CD14-positive monocyte (primary cell): ENCODE measurements around the gene MUC12. TPM values are rescaled to one million over a fixed set of nuclear protein-coding genes. Genes with fewer than 3 reads are reported as not detected.
A peak's percentile ranks its signal among the peaks of the same experiment; 100 is the strongest.

Source experiments
- DNase-seq, 3 donors: peaks; one replicate each; pipeline ENCODE4 v3.0.0-alpha.2; 2011 to 2022
- H2AFZ ChIP-seq: 2 replicates; pipeline ENCODE4 v1.6.0; 2012; ENCODE audit warnings: mild to moderate bottlenecking, low read depth, low read length, inconsistent platforms; ENCODE audit not compliant: insufficient read depth, poor library complexity, severe bottlenecking
- H3K27ac ChIP-seq, 2 donors: 1 replicate in 1 of 2; 2 replicates in 1 of 2; pipeline ENCODE4 v1.5.1; 2012 to 2013; ENCODE audit warnings: low read length in 2 of 2, control low read depth in 1 of 2, inconsistent platforms in 1 of 2, low read depth in 1 of 2, mild to moderate bottlenecking in 1 of 2
- H3K27me3 ChIP-seq, 2 donors: one replicate each; pipeline versions ENCODE4 v1.6.0 to v1.6.1; 2011 to 2013; ENCODE audit warnings: low read length in 2 of 2; ENCODE audit not compliant: control insufficient read depth in 2 of 2, insufficient read depth in 2 of 2
- H3K36me3 ChIP-seq, 2 donors: replicated peaks in 1 of 2; 1 replicate in 1 of 2; 2 replicates in 1 of 2; pipeline versions ENCODE4 v1.5.1 to v1.6.1; 2012 to 2013; ENCODE audit warnings: low read length in 2 of 2, control low read depth in 1 of 2, inconsistent platforms in 1 of 2, mild to moderate bottlenecking in 1 of 2; ENCODE audit not compliant: insufficient read depth in 2 of 2, control insufficient read depth in 1 of 2
- H3K4me1 ChIP-seq, 2 donors: 1 replicate in 1 of 2; 2 replicates in 1 of 2; pipeline versions ENCODE4 v1.5.1 to v1.6.1; 2012 to 2013; ENCODE audit warnings: low read length in 2 of 2, control low read depth in 1 of 2, inconsistent platforms in 1 of 2, mild to moderate bottlenecking in 1 of 2, moderate library complexity in 1 of 2; ENCODE audit not compliant: insufficient read depth in 2 of 2, control insufficient read depth in 1 of 2
- H3K4me2 ChIP-seq: replicated peaks from 2 replicates; pipeline ENCODE3; 2012; ENCODE audit warnings: low read length, moderate library complexity, mild to moderate bottlenecking; ENCODE audit not compliant: poor library complexity, severe bottlenecking; ENCODE audit errors: extremely low read depth
- H3K4me3 ChIP-seq, 3 experiments: fragments of 200-600 bp in 1 of 3; sonication (generic) in 1 of 3; replicated peaks in 1 of 3; 1 replicate in 2 of 3; 2 replicates in 1 of 3; pipeline ENCODE4 v1.5.1; 2011 to 2013; ENCODE audit warnings: low read length in 3 of 3, mild to moderate bottlenecking in 3 of 3, control low read depth in 2 of 3, low read depth in 2 of 3, inconsistent platforms in 1 of 3, moderate library complexity in 1 of 3
- H3K79me2 ChIP-seq: 2 replicates; pipeline ENCODE4 v1.6.0; 2012; ENCODE audit warnings: mild to moderate bottlenecking, control low read depth, inconsistent platforms, low read length, moderate library complexity; ENCODE audit not compliant: insufficient read depth
- H3K9ac ChIP-seq: 2 replicates; pipeline ENCODE4 v1.6.0; 2017; ENCODE audit warnings: low read length, mild to moderate bottlenecking; ENCODE audit not compliant: insufficient read depth, poor library complexity, severe bottlenecking
- H3K9me3 ChIP-seq, 2 donors: replicated peaks in 1 of 2; 1 replicate in 1 of 2; 2 replicates in 1 of 2; pipeline versions ENCODE4 v1.5.1 to v1.6.1; 2012 to 2013; ENCODE audit warnings: low read length in 2 of 2, control low read depth in 1 of 2; ENCODE audit not compliant: control insufficient read depth in 1 of 2, insufficient read depth in 1 of 2
- H4K20me1 ChIP-seq: 2 replicates; pipeline ENCODE4 v1.6.0; 2012; ENCODE audit warnings: mild to moderate bottlenecking, low read length, control low read depth, moderate library complexity; ENCODE audit not compliant: insufficient read depth
- H3K27ac Mint-ChIP-seq, 7 donors: one replicate each; pipeline ENCODE4 v1.8.0; 2020; ENCODE audit warnings: mild to moderate bottlenecking in 7 of 7, mixed read lengths in 7 of 7, moderate library complexity in 6 of 7, inconsistent platforms in 2 of 7
- H3K27me3 Mint-ChIP-seq, 3 donors: one replicate each; pipeline ENCODE4 v1.8.0; 2021 to 2022; ENCODE audit warnings: low read depth in 3 of 3, mild to moderate bottlenecking in 3 of 3, mixed read lengths in 3 of 3, moderate library complexity in 3 of 3, inconsistent platforms in 1 of 3
- H3K36me3 Mint-ChIP-seq, 2 donors: one replicate each; pipeline ENCODE4 v1.8.0; 2020; ENCODE audit warnings: mixed read lengths in 2 of 2, inconsistent platforms in 1 of 2, mild to moderate bottlenecking in 1 of 2
- H3K4me1 Mint-ChIP-seq: one replicate; pipeline ENCODE4 v1.8.0; 2020; ENCODE audit warnings: mild to moderate bottlenecking, mixed read lengths
- H3K4me3 Mint-ChIP-seq, 2 donors: one replicate each; pipeline ENCODE4 v1.8.0; 2020; ENCODE audit warnings: mild to moderate bottlenecking in 2 of 2, mixed read lengths in 2 of 2, moderate library complexity in 1 of 2
- H3K9me3 Mint-ChIP-seq, 7 donors: one replicate each; pipeline ENCODE4 v1.8.0; 2020 to 2022; ENCODE audit warnings: mixed read lengths in 7 of 7, mild to moderate bottlenecking in 6 of 7, moderate library complexity in 6 of 7, inconsistent platforms in 2 of 7
- WGBS: methylation state at CpG from one replicate; pipeline ENCODE4 v1.1.5; 2013; ENCODE audit warnings: missing lambda C conversion rate; ENCODE audit not compliant: insufficient coverage; 5-methylcytosine and 5-hydroxymethylcytosine counted together
- intact Hi-C, 2 donors: fragments of 100-400 bp; cut with micrococcal nuclease; formaldehyde crosslinking; loops; one replicate each; pipeline versions ENCODE4 v1.15.0 to v1.15.1; 2023
- polyA plus RNA-seq, 3 donors: library from polyadenylated mRNA; depleted of rRNA in 1 of 3; unstranded in 2 of 3; stranded (reverse) in 1 of 3; fragments of 300-500 nt in 2 of 3; fragments of >200 nt in 1 of 3; fragmentation: Illumina TruSeq in 2 of 3; gene quantifications; 1 replicate in 2 of 3; 2 replicates in 1 of 3; pipeline ENCODE4 v1.2.3, GENCODE V29; 2012 to 2021
- TF ChIP-seq, protein P1 (sequence below): fragments of 200-600 bp; IDR thresholded peaks from one replicate; pipeline ENCODE4 v1.8.0; 2022; ENCODE audit warnings: antibody characterized with exemption, mild to moderate bottlenecking

MUC12 gene
- polyA plus RNA-seq, 3 donors: 0.44 TPM; not detected in 2

DNA sequence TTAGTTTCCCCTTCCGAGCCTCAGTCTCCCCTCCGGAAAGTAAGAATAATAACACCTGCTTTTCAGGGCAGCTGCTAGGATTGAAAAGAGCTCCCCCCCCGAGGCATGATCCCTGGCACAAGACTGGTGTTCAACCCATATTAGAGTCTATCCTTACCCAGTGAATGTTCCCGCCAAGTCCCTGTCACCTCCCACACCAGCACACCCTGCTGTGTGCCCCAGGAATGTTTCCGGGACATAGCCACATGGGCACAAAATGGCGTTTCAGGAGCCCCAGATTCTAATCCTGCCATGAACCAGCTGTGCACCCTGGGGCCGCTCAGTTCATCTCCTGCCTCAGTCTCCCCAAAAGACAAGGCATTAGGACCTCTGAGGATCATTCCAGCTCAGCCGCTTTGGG is 51.1 kb downstream of the MUC12 start:
- TF ChIP-seq, protein P1, sequence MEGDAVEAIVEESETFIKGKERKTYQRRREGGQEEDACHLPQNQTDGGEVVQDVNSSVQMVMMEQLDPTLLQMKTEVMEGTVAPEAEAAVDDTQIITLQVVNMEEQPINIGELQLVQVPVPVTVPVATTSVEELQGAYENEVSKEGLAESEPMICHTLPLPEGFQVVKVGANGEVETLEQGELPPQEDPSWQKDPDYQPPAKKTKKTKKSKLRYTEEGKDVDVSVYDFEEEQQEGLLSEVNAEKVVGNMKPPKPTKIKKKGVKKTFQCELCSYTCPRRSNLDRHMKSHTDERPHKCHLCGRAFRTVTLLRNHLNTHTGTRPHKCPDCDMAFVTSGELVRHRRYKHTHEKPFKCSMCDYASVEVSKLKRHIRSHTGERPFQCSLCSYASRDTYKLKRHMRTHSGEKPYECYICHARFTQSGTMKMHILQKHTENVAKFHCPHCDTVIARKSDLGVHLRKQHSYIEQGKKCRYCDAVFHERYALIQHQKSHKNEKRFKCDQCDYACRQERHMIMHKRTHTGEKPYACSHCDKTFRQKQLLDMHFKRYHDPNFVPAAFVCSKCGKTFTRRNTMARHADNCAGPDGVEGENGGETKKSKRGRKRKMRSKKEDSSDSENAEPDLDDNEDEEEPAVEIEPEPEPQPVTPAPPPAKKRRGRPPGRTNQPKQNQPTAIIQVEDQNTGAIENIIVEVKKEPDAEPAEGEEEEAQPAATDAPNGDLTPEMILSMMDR: no peak
- H3K9ac ChIP-seq: no peak overlapping the region
- H3K79me2 ChIP-seq: no peaks in the 10 kb centered on the region
- no peak for DNase-seq
- H3K9me3 ChIP-seq: no peaks in the 10 kb centered on the region
- Mint-ChIP-seq H3K36me3 (no peaks in the 10 kb centered on the region), H3K9me3 (peaks cover 0 to 7% (median 0%) of the 10 kb centered on the region in 7 donors), H3K4me1 (peaks cover 9% of the 10 kb centered on the region), H3K4me3 (no peak overlapping the region), H3K27ac (no peak overlapping the region), H3K27me3 (peaks cover 32 to 51% (median 33%) of the 10 kb centered on the region in 3 donors)
- no peak overlapping the region for H3K27ac ChIP-seq
- 86% methylated on average over 8 of the region's 8 CpGs for WGBS
- H3K36me3 ChIP-seq: no peaks in the 10 kb centered on the region
- peaks cover 0 to 23% of the 10 kb centered on the region in 2 donors for H3K27me3 ChIP-seq
- H4K20me1 ChIP-seq: no peaks in the 10 kb centered on the region
- H3K4me3 ChIP-seq: no peak overlapping the region
- H3K4me1 ChIP-seq: peaks cover 10 to 13% of the 10 kb centered on the region in 2 donors
- no peak overlapping the region for H2AFZ ChIP-seq
- intact Hi-C loops: no loop called here
- H3K4me2 ChIP-seq: no peak overlapping the region

DNA sequence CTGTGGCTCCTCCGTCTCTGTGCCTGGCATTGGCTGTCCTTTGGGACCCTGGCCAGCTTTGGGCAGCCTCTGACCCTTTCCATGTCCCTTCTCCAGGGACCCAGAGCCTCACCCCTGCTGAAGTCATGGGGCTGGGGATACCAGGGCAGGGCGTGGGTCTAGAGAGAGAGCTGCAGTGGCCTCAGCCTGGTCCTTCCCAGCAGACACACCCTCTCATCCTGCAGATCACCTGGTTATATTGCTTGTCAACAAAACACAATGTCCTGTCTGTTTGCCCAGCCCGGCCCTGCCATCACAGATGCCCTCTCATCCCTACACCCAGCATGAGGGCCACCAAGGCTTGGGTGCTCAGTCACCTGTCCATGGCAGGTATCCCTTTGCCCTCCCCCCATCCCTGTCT is 52.3 kb downstream of the MUC12 start:
- Histone ChIP-seq H3K4me3 (no peak overlapping the region), H3K4me2 (no peak overlapping the region), H4K20me1 (no peaks in the 10 kb centered on the region), H3K9ac (no peak overlapping the region), H3K79me2 (no peaks in the 10 kb centered on the region), H3K9me3 (no peaks in the 10 kb centered on the region), H3K4me1 (peaks cover 9% of the 10 kb centered on the region in 2 donors), H3K27ac (no peak overlapping the region), H3K27me3 (peaks cover 0 to 14% of the 10 kb centered on the region in 2 donors), H3K36me3 (no peaks in the 10 kb centered on the region), H2AFZ (no peak overlapping the region)
- peaks cover 24 to 39% (median 30%) of the 10 kb centered on the region in 3 donors for H3K27me3 Mint-ChIP-seq
- H3K4me3 Mint-ChIP-seq: no peak overlapping the region
- intact Hi-C loops: no loop called here
- H3K27ac Mint-ChIP-seq: peak overlapping the region in 2 of 7 donors; percentile 11 to 46
- no peaks in the 10 kb centered on the region for H3K36me3 Mint-ChIP-seq
- H3K4me1 Mint-ChIP-seq: peaks cover 8% of the 10 kb centered on the region
- no peak for DNase-seq
- H3K9me3 Mint-ChIP-seq: peaks cover 0 to 6% (median 0%) of the 10 kb centered on the region in 7 donors
- 83% methylated on average over 3 of the region's 3 CpGs for WGBS
- TF ChIP-seq, protein P1: no peak
